Measurements from ENCODE around the gene ADAM33.

The ADAM33 gene

GRCh38 chr20:3696745-3697587 is 15.2 kb upstream of the ADAM33 start:
- Histone ChIP-seq H3K9ac (ENCODE audit: low read depth, low read length) (no peak overlapping the region), H3K4me3 (ENCODE audit: low read depth, low read length) (no peak overlapping the region), H3K9me3 (ENCODE audit: control insufficient read depth, insufficient read depth, low read length) (peaks cover 4% of the 10 kb centered on the region; the same call in 1 of the 2 replicates), H3K36me3 (ENCODE audit: control insufficient read depth, insufficient read depth, low read length) (no peaks in the 10 kb centered on the region), H3K27me3 (ENCODE audit: control insufficient read depth, insufficient read depth, low read length) (no peaks in the 10 kb centered on the region), H3K4me1 (ENCODE audit: control insufficient read depth, insufficient read depth, low read length) (no peaks in the 10 kb centered on the region), H3K27ac (ENCODE audit: low read depth, low read length) (no peak overlapping the region)

GRCh38 chr20:3696200-3696599 is 14.4 kb upstream of the ADAM33 start:
- no peaks in the 10 kb centered on the region for H3K4me1 ChIP-seq (ENCODE audit: control insufficient read depth, insufficient read depth, low read length)
- H3K27ac ChIP-seq (ENCODE audit: low read depth, low read length), result no peak overlapping the region
- H3K9me3 ChIP-seq (ENCODE audit: control insufficient read depth, insufficient read depth, low read length), result peaks cover 4% of the 10 kb centered on the region; the same call in 1 of the 2 replicates
- H3K36me3 ChIP-seq (ENCODE audit: control insufficient read depth, insufficient read depth, low read length), result no peaks in the 10 kb centered on the region
- H3K4me3 ChIP-seq (ENCODE audit: low read depth, low read length), result no peak overlapping the region
- H3K9ac ChIP-seq (ENCODE audit: low read depth, low read length), result no peak overlapping the region
- H3K27me3 ChIP-seq (ENCODE audit: control insufficient read depth, insufficient read depth, low read length), result no peaks in the 10 kb centered on the region

- H3K9ac ChIP-seq (ENCODE audit: low read depth, low read length), result no peak overlapping the region
- H3K27me3 ChIP-seq (ENCODE audit: control insufficient read depth, insufficient read depth, low read length), result no peaks in the 10 kb centered on the region
- H3K9me3 ChIP-seq (ENCODE audit: control insufficient read depth, insufficient read depth, low read length), result peaks cover 4% of the 10 kb centered on the region; the same call in 1 of the 2 replicates
- no peaks in the 10 kb centered on the region for H3K36me3 ChIP-seq (ENCODE audit: control insufficient read depth, insufficient read depth, low read length)
- no peaks in the 10 kb centered on the region for H3K4me1 ChIP-seq (ENCODE audit: control insufficient read depth, insufficient read depth, low read length)
- H3K4me3 ChIP-seq (ENCODE audit: low read depth, low read length), result no peak overlapping the region
- no peak overlapping the region for H3K27ac ChIP-seq (ENCODE audit: low read depth, low read length)
These were observed 13.1 kb upstream of the ADAM33 start for GRCh38 chr20:3694864-3695263.

- H3K27me3 ChIP-seq (ENCODE audit: control insufficient read depth, insufficient read depth, low read length), result no peaks in the 10 kb centered on the region
- no peak overlapping the region for H3K27ac ChIP-seq (ENCODE audit: low read depth, low read length)
- H3K9me3 ChIP-seq (ENCODE audit: control insufficient read depth, insufficient read depth, low read length), result peaks cover 4% of the 10 kb centered on the region; the same call in 1 of the 2 replicates
- no peak overlapping the region for H3K4me3 ChIP-seq (ENCODE audit: low read depth, low read length)
- no peaks in the 10 kb centered on the region for H3K4me1 ChIP-seq (ENCODE audit: control insufficient read depth, insufficient read depth, low read length)
- H3K9ac ChIP-seq (ENCODE audit: low read depth, low read length), result no peak overlapping the region
- H3K36me3 ChIP-seq (ENCODE audit: control insufficient read depth, insufficient read depth, low read length), result no peaks in the 10 kb centered on the region
These were observed 11.6 kb upstream of the ADAM33 start for GRCh38 chr20:3693376-3693775.

- no peak overlapping the region for H3K4me3 ChIP-seq (ENCODE audit: low read depth, low read length)
- H3K36me3 ChIP-seq (ENCODE audit: control insufficient read depth, insufficient read depth, low read length), result no peaks in the 10 kb centered on the region
- H3K27ac ChIP-seq (ENCODE audit: low read depth, low read length), result no peak overlapping the region
- H3K9ac ChIP-seq (ENCODE audit: low read depth, low read length), result no peak overlapping the region
- no peaks in the 10 kb centered on the region for H3K27me3 ChIP-seq (ENCODE audit: control insufficient read depth, insufficient read depth, low read length)
- H3K9me3 ChIP-seq (ENCODE audit: control insufficient read depth, insufficient read depth, low read length), result peaks cover 4% of the 10 kb centered on the region; the same call in 1 of the 2 replicates
- no peaks in the 10 kb centered on the region for H3K4me1 ChIP-seq (ENCODE audit: control insufficient read depth, insufficient read depth, low read length)
These were observed 11.0 kb upstream of the ADAM33 start for GRCh38 chr20:3692706-3693294.

GRCh38 chr20:3691897-3692296 is 10.1 kb upstream of the ADAM33 start:
- H3K27ac ChIP-seq (ENCODE audit: low read depth, low read length), result no peak overlapping the region
- no peaks in the 10 kb centered on the region for H3K36me3 ChIP-seq (ENCODE audit: control insufficient read depth, insufficient read depth, low read length)
- H3K4me1 ChIP-seq (ENCODE audit: control insufficient read depth, insufficient read depth, low read length), result no peaks in the 10 kb centered on the region
- peaks cover 4% of the 10 kb centered on the region; the same call in 1 of the 2 replicates for H3K9me3 ChIP-seq (ENCODE audit: control insufficient read depth, insufficient read depth, low read length)
- H3K9ac ChIP-seq (ENCODE audit: low read depth, low read length), result no peak overlapping the region
- H3K27me3 ChIP-seq (ENCODE audit: control insufficient read depth, insufficient read depth, low read length), result no peaks in the 10 kb centered on the region
- no peak overlapping the region for H3K4me3 ChIP-seq (ENCODE audit: low read depth, low read length)

GRCh38 chr20:3691306-3691705 is 9.5 kb upstream of the ADAM33 start:
- H3K27ac ChIP-seq (ENCODE audit: low read depth, low read length), result no peak overlapping the region

GRCh38 chr20:3690413-3690812 is 8.6 kb upstream of the ADAM33 start:
- Histone ChIP-seq H3K4me1 (ENCODE audit: control insufficient read depth, insufficient read depth, low read length) (no peaks in the 10 kb centered on the region), H3K9me3 (ENCODE audit: control insufficient read depth, insufficient read depth, low read length) (no peaks in the 10 kb centered on the region), H3K27ac (ENCODE audit: low read depth, low read length) (no peak overlapping the region), H3K9ac (ENCODE audit: low read depth, low read length) (no peak overlapping the region), H3K27me3 (ENCODE audit: control insufficient read depth, insufficient read depth, low read length) (no peaks in the 10 kb centered on the region; the same call in none of the 2 replicates), H3K4me3 (ENCODE audit: low read depth, low read length) (no peak overlapping the region), H3K36me3 (ENCODE audit: control insufficient read depth, insufficient read depth, low read length) (no peaks in the 10 kb centered on the region)

More at GRCh38 chr20:3691306-3691705, 9.5 kb upstream of the ADAM33 start:
- H3K4me3 ChIP-seq (ENCODE audit: low read depth, low read length), result no peak overlapping the region
- H3K36me3 ChIP-seq (ENCODE audit: control insufficient read depth, insufficient read depth, low read length), result no peaks in the 10 kb centered on the region
- no peak overlapping the region for H3K9ac ChIP-seq (ENCODE audit: low read depth, low read length)
- no peaks in the 10 kb centered on the region for H3K27me3 ChIP-seq (ENCODE audit: control insufficient read depth, insufficient read depth, low read length)
- no peaks in the 10 kb centered on the region for H3K4me1 ChIP-seq (ENCODE audit: control insufficient read depth, insufficient read depth, low read length)
- H3K9me3 ChIP-seq (ENCODE audit: control insufficient read depth, insufficient read depth, low read length), result peaks cover under 1% of the 10 kb centered on the region; the same call in 1 of the 2 replicates

- no peaks in the 10 kb centered on the region; the same call in none of the 2 replicates for H3K27me3 ChIP-seq (ENCODE audit: control insufficient read depth, insufficient read depth, low read length)
- no peak overlapping the region for H3K9ac ChIP-seq (ENCODE audit: low read depth, low read length)
- H3K27ac ChIP-seq (ENCODE audit: low read depth, low read length), result no peak overlapping the region
- peaks cover 3% of the 10 kb centered on the region; the same call in 1 of the 2 replicates for H3K4me1 ChIP-seq (ENCODE audit: control insufficient read depth, insufficient read depth, low read length)
- no peaks in the 10 kb centered on the region for H3K36me3 ChIP-seq (ENCODE audit: control insufficient read depth, insufficient read depth, low read length)
- H3K4me3 ChIP-seq (ENCODE audit: low read depth, low read length), result no peak overlapping the region
- H3K9me3 ChIP-seq (ENCODE audit: control insufficient read depth, insufficient read depth, low read length), result no peaks in the 10 kb centered on the region
These were observed 8.2 kb upstream of the ADAM33 start for GRCh38 chr20:3689978-3690377.

- no peak overlapping the region for H3K27ac ChIP-seq (ENCODE audit: low read depth, low read length)
- peaks cover 11% of the 10 kb centered on the region for H3K4me1 ChIP-seq (ENCODE audit: control insufficient read depth, insufficient read depth, low read length)
- H3K4me3 ChIP-seq (ENCODE audit: low read depth, low read length), result no peak overlapping the region
- no peak overlapping the region for H3K9ac ChIP-seq (ENCODE audit: low read depth, low read length)
- no peaks in the 10 kb centered on the region for H3K9me3 ChIP-seq (ENCODE audit: control insufficient read depth, insufficient read depth, low read length)
- peaks cover under 1% of the 10 kb centered on the region for H3K27me3 ChIP-seq (ENCODE audit: control insufficient read depth, insufficient read depth, low read length)
- H3K36me3 ChIP-seq (ENCODE audit: control insufficient read depth, insufficient read depth, low read length), result no peaks in the 10 kb centered on the region
These were observed 5.8 kb upstream of the ADAM33 start for GRCh38 chr20:3687655-3688054.

- H3K9ac ChIP-seq (ENCODE audit: low read depth, low read length), result no peak overlapping the region
- peaks cover 11% of the 10 kb centered on the region for H3K4me1 ChIP-seq (ENCODE audit: control insufficient read depth, insufficient read depth, low read length)
- no peak overlapping the region for H3K4me3 ChIP-seq (ENCODE audit: low read depth, low read length)
- H3K27ac ChIP-seq (ENCODE audit: low read depth, low read length), result no peak overlapping the region
- peaks cover 7% of the 10 kb centered on the region for H3K27me3 ChIP-seq (ENCODE audit: control insufficient read depth, insufficient read depth, low read length)
- H3K36me3 ChIP-seq (ENCODE audit: control insufficient read depth, insufficient read depth, low read length), result no peaks in the 10 kb centered on the region
- no peaks in the 10 kb centered on the region for H3K9me3 ChIP-seq (ENCODE audit: control insufficient read depth, insufficient read depth, low read length)
These were observed 5.1 kb upstream of the ADAM33 start for GRCh38 chr20:3686867-3687321.

Data from HUES48 (cell line).